BE2C (cell line): ENCODE data around the gene QKI.

Experiments
- DNase-seq: peaks from one replicate; pipeline ENCODE4 v3.0.0-alpha.2; 2020
- H3K27me3 ChIP-seq: fragments of 250-450 bp; sonication (Bioruptor Pico); 2 replicates; pipeline ENCODE4 v1.5.1; 2020; ENCODE audit warnings: mild to moderate bottlenecking
- H3K36me3 ChIP-seq: fragments of 250-450 bp; sonication (Bioruptor Pico); 2 replicates; pipeline ENCODE4 v1.5.1; 2020; ENCODE audit warnings: mild to moderate bottlenecking
- H3K4me1 ChIP-seq: fragments of 250-450 bp; sonication (Bioruptor Pico); 2 replicates; pipeline ENCODE4 v1.5.1; 2020
- H3K4me3 ChIP-seq: 2 replicates; pipeline ENCODE4 v1.5.1; 2011; ENCODE audit warnings: low read depth, low read length
- H3K9me3 ChIP-seq: fragments of 250-450 bp; sonication (Bioruptor Pico); 2 replicates; pipeline ENCODE4 v1.5.1; 2020
- CTCF ChIP-seq: IDR thresholded peaks from 2 replicates; pipeline ENCODE4 v1.5.1; 2012; ENCODE audit warnings: mild to moderate bottlenecking, low read depth, low read length

QKI gene

GRCh38 chr6:163387317-163387716 lies 27.2 kb upstream of the QKI start:
- no peak overlapping the region for H3K4me3 ChIP-seq
- H3K9me3 ChIP-seq: no peaks in the 10 kb centered on the region
- no peaks in the 10 kb centered on the region for H3K36me3 ChIP-seq
- no peaks in the 10 kb centered on the region for H3K27me3 ChIP-seq
- H3K4me1 ChIP-seq: no peaks in the 10 kb centered on the region; the same call in 1 of the 2 replicates
- no peak for DNase-seq
- TF ChIP-seq CTCF: no peak

- H3K27me3 ChIP-seq: no peaks in the 10 kb centered on the region
- no peaks in the 10 kb centered on the region for H3K9me3 ChIP-seq
- H3K4me3 ChIP-seq: no peak overlapping the region
- no peaks in the 10 kb centered on the region for H3K36me3 ChIP-seq
- TF ChIP-seq CTCF: no peak
- no peak for DNase-seq
- H3K4me1 ChIP-seq: no peaks in the 10 kb centered on the region; the same call in 1 of the 2 replicates
Measured at GRCh38 chr6:163389354-163389753, 25.2 kb upstream of the QKI start.

GRCh38 chr6:163390770-163391169 lies 23.7 kb upstream of the QKI start:
- Histone ChIP-seq H3K4me1 (no peaks in the 10 kb centered on the region; the same call in 1 of the 2 replicates), H3K27me3 (no peaks in the 10 kb centered on the region), H3K4me3 (no peak overlapping the region), H3K9me3 (no peaks in the 10 kb centered on the region), H3K36me3 (no peaks in the 10 kb centered on the region)
- no peak for DNase-seq
- TF ChIP-seq CTCF: no peak

GRCh38 chr6:163391985-163392384 lies 22.5 kb upstream of the QKI start:
- Histone ChIP-seq H3K4me1 (no peaks in the 10 kb centered on the region; the same call in 1 of the 2 replicates), H3K9me3 (no peaks in the 10 kb centered on the region), H3K36me3 (no peaks in the 10 kb centered on the region), H3K27me3 (no peaks in the 10 kb centered on the region), H3K4me3 (no peak overlapping the region)
- no peak for DNase-seq
- TF ChIP-seq CTCF: no peak

- peak; percentile 29 for DNase-seq
- no peaks in the 10 kb centered on the region for H3K27me3 ChIP-seq
- no peaks in the 10 kb centered on the region; the same call in 1 of the 2 replicates for H3K4me1 ChIP-seq
- H3K36me3 ChIP-seq: no peaks in the 10 kb centered on the region
- TF ChIP-seq CTCF: no peak
- no peaks in the 10 kb centered on the region for H3K9me3 ChIP-seq
- H3K4me3 ChIP-seq: no peak overlapping the region
Measured at GRCh38 chr6:163392533-163392932, 22.0 kb upstream of the QKI start.

GRCh38 chr6:163393923-163394322 lies 20.6 kb upstream of the QKI start:
- no peaks in the 10 kb centered on the region for H3K27me3 ChIP-seq
- no peak for DNase-seq
- no peaks in the 10 kb centered on the region for H3K9me3 ChIP-seq
- TF ChIP-seq CTCF: no peak
- no peaks in the 10 kb centered on the region for H3K36me3 ChIP-seq
- H3K4me1 ChIP-seq: no peaks in the 10 kb centered on the region; the same call in 1 of the 2 replicates
- H3K4me3 ChIP-seq: no peak overlapping the region
